GM18505 (cell line): Measurements from ENCODE around the gene IFNA8.
A peak's percentile ranks its signal among the peaks of the same experiment; 100 is the strongest.
"Not testable (repeated sequence)": the region's sequence is repeated elsewhere in the genome, so short reads cannot be mapped to it uniquely, and the experiment has no call there.

Experiments used
- ATAC-seq: cut with Tn5 transposase; IDR thresholded peaks from one replicate; pipeline ENCODE4 v1.9.1; 2021; ENCODE audit not compliant: unreplicated experiment
- POLR2A ChIP-seq: IDR thresholded peaks from 4 replicates; pipeline ENCODE4 v1.6.1; 2011; ENCODE audit warnings: borderline replicate concordance; ENCODE audit not compliant: insufficient read depth, insufficient read length; ENCODE audit errors: extremely low read depth

IFNA8 gene

GRCh38 chr9:21402386-21403251 is 6.3 kb upstream of the IFNA8 start:
- peak; percentile 58 for ATAC-seq
- no peak for TF ChIP-seq POLR2A

- no peak for TF ChIP-seq POLR2A
- ATAC-seq: no peak
Observed at GRCh38 chr9:21404146-21404545, 4.8 kb upstream of the IFNA8 start.

- peak; percentile 66 for ATAC-seq
Observed at GRCh38 chr9:21412107-21412506, 3.2 kb downstream of the IFNA8 start.

GRCh38 chr9:21413151-21413550 is 4.2 kb downstream of the IFNA8 start:
- ATAC-seq: no peak
- TF ChIP-seq POLR2A: no peak

More at GRCh38 chr9:21412107-21412506, 3.2 kb downstream of the IFNA8 start:
- TF ChIP-seq POLR2A: no peak

GRCh38 chr9:21413624-21414023 is 4.7 kb downstream of the IFNA8 start:
- ATAC-seq: no peak
- TF ChIP-seq POLR2A: no peak

GRCh38 chr9:21414220-21414940 is 5.5 kb downstream of the IFNA8 start:
- no peak for TF ChIP-seq POLR2A
- ATAC-seq: no peak

GRCh38 chr9:21415493-21416267 is 6.8 kb downstream of the IFNA8 start:
- ATAC-seq: no peak
- TF ChIP-seq POLR2A: no peak

GRCh38 chr9:21428235-21428634 is 19.3 kb downstream of the IFNA8 start:
- no peak for TF ChIP-seq POLR2A

GRCh38 chr9:21429191-21429590 is 20.3 kb downstream of the IFNA8 start:
- TF ChIP-seq POLR2A: no peak
- no peak for ATAC-seq

More at GRCh38 chr9:21428235-21428634, 19.3 kb downstream of the IFNA8 start:
- peak; percentile 50 for ATAC-seq

GRCh38 chr9:21432672-21433425 is 23.9 kb downstream of the IFNA8 start:
- TF ChIP-seq POLR2A: no peak
- ATAC-seq: peak; percentile 71

GRCh38 chr9:21434202-21435014 is 25.5 kb downstream of the IFNA8 start:
- no peak for ATAC-seq
- no peak for TF ChIP-seq POLR2A

- not testable (repeated sequence) for ATAC-seq
Observed at GRCh38 chr9:21435015-21435383, 26.1 kb downstream of the IFNA8 start.
